Measurements from ENCODE around the gene CD226.
"Not testable (repeated sequence)": the region's sequence is repeated elsewhere in the genome, so short reads cannot be mapped to it uniquely, and the experiment has no call there.

DNA sequence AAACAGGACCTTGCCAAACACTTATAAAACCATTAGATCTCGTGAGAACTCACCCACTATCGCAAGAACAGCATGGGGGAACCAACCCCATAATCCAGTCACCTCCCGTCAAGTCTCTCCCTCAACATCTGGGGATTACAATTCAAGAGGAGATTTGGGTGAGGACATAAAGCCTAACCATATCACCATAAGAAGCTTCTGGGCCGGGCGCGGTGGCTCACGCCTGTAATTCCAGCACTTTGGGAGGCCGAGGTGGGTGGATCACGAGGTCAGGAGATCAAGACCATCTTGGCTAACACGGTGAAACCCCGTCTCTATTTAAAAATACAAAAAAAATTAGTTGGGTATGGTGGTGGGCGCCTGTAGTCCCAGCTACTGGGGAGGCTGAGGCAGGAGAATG, 112.7 kb downstream of the CD226 start:
- TF ChIP-seq, protein P1, sequence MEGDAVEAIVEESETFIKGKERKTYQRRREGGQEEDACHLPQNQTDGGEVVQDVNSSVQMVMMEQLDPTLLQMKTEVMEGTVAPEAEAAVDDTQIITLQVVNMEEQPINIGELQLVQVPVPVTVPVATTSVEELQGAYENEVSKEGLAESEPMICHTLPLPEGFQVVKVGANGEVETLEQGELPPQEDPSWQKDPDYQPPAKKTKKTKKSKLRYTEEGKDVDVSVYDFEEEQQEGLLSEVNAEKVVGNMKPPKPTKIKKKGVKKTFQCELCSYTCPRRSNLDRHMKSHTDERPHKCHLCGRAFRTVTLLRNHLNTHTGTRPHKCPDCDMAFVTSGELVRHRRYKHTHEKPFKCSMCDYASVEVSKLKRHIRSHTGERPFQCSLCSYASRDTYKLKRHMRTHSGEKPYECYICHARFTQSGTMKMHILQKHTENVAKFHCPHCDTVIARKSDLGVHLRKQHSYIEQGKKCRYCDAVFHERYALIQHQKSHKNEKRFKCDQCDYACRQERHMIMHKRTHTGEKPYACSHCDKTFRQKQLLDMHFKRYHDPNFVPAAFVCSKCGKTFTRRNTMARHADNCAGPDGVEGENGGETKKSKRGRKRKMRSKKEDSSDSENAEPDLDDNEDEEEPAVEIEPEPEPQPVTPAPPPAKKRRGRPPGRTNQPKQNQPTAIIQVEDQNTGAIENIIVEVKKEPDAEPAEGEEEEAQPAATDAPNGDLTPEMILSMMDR (IDR thresholded peaks at IDR 0.05; ENCODE audit: low read depth, low read length, poor library complexity, severe bottlenecking): not testable (repeated sequence)
- not testable (repeated sequence) for TF ChIP-seq EZH2phosphoT487 (IDR thresholded peaks at IDR 0.05; ENCODE audit: borderline replicate concordance, low read length)
